ENCODE measurements around the gene DPP6. TPM values are rescaled to one million over a fixed set of nuclear protein-coding genes. Genes with fewer than 3 reads are reported as not detected.
A peak's percentile ranks its signal among the peaks of the same experiment; 100 is the strongest.

DPP6 gene
- polyA plus RNA-seq, 3 donors, result 45.7 to 58.6 (median 46.8) TPM

DNA sequence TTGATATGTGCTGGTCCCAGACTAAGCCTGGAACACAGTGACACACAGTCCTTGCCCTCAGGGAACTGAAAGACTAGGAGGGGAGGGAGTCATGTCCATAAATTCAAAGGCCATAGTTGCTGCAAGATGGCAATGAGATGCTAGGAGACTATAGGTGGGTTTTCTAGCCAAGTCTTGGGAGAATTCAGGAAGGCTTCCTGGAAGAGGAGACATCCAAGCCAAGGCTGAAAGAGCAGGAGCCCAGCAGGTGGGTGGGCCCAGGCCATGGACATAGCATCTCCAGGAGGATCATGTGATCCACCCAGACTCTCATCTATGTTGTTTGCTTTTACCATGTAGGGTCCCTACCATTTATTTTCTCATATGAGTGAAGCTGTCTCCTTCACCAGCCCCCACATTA, 335.1 kb downstream of the DPP6 start:
- DNase-seq (ENCODE audit: low read depth in 3 of 3, low spot score in 2 of 3), result no peak

DNA sequence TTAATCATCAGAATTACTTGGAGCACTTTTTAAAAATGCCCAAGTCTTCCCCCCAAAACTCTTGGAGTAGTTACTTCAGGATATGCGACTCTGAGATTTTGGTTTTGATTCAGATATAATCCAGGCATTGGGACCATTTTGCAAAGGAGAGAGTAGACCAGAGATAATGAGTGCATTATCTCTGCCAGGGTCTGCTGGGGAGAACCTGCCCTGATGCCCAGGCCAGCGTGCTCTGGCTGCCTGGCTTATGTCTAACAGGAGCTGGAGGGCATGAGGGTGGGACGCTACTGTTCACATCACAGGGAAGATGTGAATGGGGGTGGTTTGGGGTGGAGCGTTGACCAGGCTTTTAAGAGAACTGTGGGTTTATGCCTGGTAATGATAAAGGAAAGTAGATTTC, 336.2 kb downstream of the DPP6 start:
- DNase-seq (ENCODE audit: low read depth in 3 of 3, low spot score in 2 of 3), result no peak

DNA sequence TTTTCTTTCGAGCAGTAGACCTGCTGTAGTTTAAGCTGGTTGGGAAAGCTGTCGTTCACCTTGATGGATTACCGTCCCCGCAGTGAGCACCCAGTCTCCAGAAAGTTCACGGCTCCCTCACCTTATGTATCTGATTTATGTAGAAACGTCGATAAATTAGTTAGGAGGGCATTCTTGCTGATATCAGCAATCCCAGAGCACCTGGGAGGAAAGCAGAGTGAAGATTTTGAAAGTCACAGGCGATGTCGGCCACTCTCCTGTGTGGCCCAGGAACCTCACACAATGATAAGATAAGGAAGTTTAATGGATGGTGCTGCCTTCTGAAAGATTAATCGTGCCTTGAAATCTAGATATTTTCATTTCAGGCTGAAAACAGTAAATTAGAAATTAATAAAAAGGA, 336.8 kb downstream of the DPP6 start:
- DNase-seq (ENCODE audit: low read depth in 3 of 3, low spot score in 2 of 3), result no peak

DNA sequence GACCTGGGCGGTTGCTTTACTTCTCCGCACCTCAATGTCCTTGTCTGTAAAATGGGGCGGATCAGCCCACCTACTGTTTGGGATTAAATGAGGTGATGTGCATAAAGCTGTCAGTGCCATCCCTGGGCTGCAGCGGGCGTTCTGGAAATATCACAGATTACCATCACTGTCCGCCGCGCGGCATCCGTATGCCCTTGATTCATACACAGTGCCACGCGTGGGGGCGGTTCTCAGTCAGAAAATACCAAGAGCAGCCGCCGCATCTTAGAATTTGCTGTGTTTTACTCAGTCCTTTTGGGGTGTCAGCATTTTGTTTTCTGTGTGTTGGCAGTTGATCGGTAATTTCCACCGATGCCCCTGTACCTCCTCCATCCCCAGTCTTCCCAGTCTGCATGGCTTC, 338.8 kb downstream of the DPP6 start:
- DNase-seq (ENCODE audit: low read depth in 3 of 3, low spot score in 2 of 3), result no peak

DNA sequence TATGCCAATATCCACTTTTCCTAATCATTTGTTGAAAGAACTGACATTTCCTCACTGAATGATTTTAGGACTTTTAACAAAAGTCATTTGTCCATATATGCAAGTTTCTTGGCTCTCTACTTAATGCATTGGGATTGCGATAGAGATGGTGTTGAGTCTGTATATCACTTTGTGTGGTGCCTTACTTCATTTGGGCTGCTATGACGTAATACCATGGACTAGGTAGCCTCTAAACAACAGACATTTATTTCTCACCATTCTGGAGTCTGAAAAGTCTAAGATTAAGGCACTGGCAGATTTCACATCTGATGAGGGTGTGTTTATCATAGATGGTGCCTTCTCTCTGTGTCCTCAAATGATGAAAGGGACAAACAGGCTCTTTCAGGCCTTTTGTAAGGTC, 342.6 kb downstream of the DPP6 start:
- no peak for DNase-seq (ENCODE audit: low read depth in 3 of 3, low spot score in 2 of 3)

DNA sequence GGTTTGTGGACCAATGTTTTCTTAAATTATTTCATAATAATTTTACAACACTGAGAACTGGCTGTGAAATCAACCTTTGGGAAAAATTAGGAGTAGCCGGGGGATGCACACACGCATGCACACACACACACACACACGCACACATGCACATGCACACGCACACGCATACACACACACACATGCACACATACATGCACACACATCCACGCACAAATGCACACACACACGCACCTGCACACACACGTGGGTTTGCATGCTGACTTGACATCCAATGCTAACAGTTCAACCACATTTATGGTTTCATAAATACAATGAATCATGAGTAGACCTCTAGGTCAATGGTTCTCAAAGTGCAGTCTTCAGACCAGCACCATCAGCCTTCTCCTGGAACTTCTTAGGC, 354.1 kb downstream of the DPP6 start:
- no peak for DNase-seq (ENCODE audit: low read depth in 3 of 3, low spot score in 2 of 3)

DNA sequence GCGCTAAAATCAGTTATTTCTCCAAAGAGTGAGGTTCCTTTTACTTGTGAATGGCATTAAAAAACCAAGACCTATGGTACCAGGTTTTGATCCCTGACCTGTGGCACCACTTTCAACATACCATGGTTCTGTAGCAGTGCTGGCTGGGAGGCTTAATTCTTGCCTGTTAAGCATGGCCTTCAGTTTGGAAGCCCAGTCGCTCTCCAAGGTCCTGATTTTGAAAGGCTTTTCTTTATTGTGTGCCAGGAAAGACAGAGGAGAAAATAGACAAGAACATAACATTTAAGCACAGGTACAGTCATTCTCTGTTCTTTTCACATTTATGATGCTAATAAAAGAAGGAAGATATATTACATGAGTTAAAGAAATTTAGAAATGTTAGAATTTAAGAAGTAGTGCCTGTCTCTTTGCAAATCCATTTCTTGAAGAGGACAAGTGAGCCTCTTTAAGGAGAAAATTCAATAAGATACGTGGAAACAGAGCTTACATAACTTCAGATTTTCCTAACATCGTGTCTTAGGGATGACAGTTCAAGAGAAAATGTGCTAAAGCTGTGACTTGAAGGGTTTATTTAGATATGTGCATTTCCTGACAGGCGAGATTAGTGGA, 357.6 kb downstream of the DPP6 start:
- DNase-seq (ENCODE audit: low read depth in 3 of 3, low spot score in 2 of 3), result peak in 1 of 3 donors; percentile 65

DNA sequence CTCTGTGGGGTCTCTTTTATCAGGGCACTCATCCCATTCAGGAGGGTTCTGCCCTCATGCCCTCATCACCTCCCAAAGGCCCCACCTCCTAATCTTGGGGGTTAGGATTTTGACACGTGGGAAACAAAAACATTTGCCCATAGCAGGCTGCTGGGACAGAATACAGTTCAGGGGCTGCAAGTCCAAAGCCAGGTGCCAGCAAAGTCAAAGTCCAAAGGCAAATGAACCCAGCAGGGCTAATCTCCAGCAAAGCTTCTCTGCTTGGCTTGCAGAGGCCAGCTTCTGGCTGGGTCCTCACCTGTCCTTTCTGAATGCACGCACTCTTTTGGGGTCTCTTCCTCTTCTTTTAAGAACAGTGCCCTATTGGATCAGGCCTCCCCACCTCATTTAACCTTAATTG, 359.9 kb downstream of the DPP6 start:
- no peak for DNase-seq (ENCODE audit: low read depth in 3 of 3, low spot score in 2 of 3)

DNA sequence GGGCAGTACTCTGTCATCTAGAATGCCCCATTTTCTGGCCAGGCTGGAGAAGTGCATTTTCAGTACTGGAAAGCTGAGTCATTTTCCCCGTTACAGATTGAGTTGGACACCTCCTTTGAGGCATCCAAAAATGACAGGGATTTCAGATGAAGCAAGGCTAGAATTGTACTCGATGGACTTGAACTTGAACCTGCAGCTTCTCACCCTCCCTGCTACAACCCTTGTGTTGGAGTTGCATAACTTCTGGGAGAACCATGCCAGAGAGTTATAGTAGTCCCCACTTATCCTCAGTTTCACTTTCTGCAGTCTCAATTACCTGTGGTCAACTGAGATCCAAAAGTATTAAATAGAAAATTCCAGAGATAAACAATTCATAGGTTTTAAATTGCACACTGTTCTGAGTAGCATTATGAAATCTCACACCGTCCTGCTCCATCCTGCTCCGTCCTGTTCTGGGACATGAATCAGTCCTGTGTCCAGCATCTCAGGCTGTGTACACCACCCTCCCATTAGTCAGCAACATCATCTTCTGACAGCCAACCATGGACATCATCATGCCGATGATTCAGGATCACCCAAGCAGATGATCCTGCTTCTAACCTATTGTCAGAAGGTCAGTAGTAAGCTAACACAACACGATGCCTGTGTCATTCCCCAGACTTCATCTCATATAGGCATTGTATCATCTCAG, 363.7 kb downstream of the DPP6 start:
- no peak for DNase-seq (ENCODE audit: low read depth in 3 of 3, low spot score in 2 of 3)

DNA sequence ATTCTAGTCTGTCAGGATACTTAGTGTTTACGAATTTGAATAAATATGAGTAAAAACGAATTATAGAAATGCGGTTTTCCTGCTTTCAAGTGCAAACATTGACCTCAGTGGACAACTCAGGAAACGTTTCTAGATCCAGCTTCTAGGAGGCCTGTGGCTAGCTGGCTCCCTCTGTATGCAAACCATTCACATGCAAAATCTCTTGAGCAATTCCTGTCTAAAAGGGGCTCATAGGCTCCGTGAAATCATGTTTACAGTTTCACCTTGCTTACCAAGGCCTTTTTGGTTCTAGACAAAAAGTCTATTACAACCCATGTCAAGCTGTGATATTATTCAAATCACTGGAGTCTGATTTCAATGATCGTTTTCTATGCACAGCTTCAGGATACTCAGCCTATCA, 364.5 kb downstream of the DPP6 start:
- no peak for DNase-seq (ENCODE audit: low read depth in 3 of 3, low spot score in 2 of 3)

DNA sequence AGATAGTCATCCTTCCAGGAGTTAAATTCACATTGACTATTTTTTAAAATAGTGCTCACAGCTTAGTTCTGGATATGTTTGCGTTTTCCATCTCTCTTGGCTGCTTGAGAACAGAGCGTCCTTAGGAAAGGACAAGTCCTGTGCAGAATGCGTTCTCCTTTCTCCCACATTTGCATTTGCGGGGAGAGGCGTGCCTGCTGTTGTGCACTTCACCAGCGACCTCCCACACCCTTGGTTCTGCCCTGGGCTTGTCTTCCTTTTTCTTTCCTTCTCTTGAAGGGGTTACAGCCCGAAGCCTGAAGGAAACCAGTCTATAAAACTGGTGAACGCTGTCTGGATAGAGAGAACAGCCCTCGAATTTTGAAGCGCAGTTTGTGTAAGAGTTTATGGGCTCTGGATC, 367.1 kb downstream of the DPP6 start:
- DNase-seq (ENCODE audit: low read depth in 3 of 3, low spot score in 2 of 3), result no peak

DNA sequence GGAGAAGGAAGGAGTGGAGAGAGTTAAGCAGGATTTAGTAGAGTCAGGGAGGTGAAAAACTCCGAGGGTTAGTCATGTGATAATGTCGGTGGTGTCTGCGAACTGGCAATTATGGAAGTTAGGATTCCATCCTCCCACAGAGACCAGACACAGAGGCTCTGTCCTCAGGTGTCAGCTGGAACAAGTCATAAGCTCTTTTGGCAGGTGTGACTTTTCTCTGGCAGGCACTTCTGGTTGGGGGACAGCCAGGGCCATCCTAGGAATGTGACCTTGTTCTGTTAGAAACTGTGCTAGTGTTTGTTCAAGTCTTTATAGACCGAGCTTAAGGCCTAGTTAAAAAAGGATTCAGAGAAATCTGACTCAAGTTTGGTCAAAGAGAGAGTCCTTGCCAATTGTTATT, 371.0 kb downstream of the DPP6 start:
- no peak for DNase-seq (ENCODE audit: low read depth in 3 of 3, low spot score in 2 of 3)

DNA sequence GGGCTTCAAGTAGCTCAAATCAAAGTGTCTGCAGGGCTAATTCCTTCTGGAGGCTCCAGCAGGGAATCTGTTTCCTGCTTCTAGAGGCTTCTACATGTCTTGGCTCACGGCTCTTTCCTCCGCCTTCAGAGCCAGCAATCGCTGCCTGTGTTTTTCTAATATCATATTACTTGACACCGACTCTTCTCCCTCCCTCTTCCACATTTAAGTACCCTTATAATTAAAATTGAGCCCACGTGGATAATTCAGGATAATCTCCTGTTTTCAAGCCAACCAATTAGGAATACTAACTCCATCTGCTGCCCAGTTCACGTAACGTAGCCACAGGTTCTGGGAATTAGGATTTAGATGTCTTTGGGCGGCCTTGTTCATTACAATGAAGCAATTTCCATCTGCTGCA, 372.2 kb downstream of the DPP6 start:
- DNase-seq (ENCODE audit: low read depth in 3 of 3, low spot score in 2 of 3), result no peak

DNA sequence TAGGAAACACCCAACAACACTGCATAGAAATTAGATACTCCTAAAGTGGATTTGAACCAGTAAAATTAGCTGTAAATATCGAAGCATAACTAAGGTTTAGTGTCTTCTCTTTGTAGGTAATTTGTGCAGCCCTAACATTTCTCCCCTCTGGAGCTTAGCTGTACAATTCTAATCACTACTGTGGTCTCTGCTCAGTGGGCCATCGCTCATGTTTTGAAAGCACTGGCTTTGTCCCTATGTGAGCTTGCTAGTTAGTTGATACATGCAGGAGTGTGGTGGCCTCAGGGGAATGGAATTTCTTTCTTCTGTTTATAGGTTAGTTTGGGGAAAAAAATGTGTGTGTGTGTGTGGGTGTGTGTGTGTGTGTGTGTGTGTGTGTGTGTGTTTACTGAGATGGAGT, 373.1 kb downstream of the DPP6 start:
- DNase-seq (ENCODE audit: low read depth in 3 of 3, low spot score in 2 of 3), result no peak

DNA sequence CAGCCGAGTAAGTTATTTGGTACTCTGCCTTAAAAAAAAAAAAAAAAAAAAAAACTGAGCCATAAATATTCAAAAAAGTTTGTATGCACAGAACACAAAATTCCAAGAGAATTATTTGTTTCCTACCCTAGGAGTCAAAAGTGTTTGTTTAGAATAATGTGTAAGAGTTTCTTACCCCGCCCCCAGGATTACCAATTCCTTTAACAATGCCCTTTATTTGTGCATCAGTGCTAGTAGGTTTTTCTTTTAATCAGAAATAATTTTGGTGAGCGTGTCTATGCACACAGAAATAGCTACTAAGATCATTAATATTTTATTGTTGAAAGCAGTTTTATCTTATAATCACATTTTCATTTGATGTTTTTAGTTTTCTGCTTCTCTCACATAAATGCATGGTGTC, 374.6 kb downstream of the DPP6 start:
- DNase-seq (ENCODE audit: low read depth in 3 of 3, low spot score in 2 of 3), result no peak

DNA sequence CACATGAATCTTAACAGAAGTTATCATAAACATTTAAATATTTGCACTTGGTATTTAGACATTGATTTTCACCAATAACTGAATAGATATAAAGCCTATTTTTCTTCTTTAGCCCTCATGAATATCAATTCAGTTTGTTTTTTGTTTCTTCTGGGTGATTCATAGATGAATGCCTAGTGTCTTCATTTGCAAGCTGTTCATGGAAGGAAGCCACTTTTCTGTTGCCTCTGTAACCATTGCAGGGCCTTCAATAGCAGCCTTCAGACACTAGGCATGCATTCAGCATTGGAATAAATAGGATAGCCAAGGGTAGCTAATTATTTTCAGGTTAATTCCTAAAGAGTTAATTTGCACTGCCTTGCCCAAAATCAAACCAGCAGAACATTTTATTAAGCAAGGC, 375.3 kb downstream of the DPP6 start:
- no peak for DNase-seq (ENCODE audit: low read depth in 3 of 3, low spot score in 2 of 3)

DNA sequence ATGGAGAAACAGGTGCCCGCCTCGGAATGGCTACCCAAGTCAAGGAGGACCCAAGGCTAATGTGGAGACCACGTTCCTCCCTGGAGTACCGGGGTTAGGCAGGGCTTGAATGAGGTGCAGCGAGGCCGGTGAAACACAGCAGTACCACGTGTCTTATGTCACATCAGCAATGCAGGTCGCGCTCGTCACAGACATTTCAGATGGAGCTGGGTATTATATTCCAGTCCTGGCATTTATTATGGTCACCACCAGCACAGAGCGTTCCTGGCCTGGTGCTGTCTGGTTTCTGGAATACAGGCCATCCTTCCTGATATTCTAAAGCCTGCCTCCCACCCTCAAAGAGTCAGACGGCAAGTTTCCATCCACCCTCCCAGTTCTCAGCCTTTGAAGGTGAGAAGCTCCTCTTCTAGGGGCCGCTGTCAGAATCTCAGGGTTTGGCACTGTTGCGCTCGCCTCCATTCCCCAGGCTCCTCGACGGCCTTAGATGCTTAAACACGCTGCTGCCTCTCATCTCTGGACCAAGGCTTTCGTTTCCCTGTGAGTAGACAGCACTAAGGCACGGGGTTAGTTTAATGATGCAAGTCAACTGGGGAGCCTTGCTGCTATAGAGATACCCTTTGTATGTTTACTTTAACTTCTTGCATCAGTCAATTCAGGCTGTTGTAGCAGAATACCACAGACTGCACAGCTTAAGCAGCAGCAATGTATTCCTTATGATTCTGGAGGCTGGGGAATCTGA, 377.6 kb downstream of the DPP6 start:
- DNase-seq (ENCODE audit: low read depth in 3 of 3, low spot score in 2 of 3), result no peak

DNA sequence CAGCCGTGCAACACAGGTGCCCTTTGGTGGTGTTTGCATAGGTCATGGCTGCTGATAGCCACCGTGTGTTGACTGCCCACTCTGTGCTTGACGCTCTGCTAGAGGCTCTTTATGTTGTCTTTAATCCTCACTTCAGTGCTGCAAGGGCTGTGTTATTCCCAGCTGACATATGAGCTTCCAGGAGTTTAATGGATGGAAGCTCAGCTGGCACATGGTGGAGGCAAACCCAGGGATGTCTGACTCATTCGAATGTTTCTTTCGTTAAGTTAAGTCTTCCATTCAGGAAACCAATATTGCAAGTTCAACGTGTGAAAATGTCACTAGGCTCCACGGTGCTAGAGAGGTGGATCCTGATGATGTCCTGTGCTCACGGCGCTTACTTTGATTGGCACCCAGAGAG, 378.4 kb downstream of the DPP6 start:
- DNase-seq (ENCODE audit: low read depth in 3 of 3, low spot score in 2 of 3), result no peak

DNA sequence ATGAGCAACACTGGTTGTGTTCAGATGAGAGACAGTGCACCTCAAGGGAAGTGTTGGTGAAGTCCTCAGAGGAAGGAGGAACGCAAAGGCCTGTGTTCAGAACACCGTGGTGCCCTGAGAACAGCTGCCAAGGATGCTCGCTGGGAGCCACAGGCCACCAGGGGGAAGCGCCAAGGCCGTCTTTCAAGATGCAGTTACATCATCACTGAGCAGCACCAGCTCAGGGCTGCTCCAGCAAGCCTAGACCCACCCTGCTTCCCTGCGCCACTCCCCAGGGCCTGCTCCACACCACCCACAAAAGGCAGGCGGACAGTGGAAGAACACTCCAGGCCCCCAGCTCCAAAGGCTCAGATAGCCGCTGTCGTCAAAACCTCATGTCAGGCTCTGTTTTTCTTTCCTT, 378.8 kb downstream of the DPP6 start:
- DNase-seq (ENCODE audit: low read depth in 3 of 3, low spot score in 2 of 3), result no peak

DNA sequence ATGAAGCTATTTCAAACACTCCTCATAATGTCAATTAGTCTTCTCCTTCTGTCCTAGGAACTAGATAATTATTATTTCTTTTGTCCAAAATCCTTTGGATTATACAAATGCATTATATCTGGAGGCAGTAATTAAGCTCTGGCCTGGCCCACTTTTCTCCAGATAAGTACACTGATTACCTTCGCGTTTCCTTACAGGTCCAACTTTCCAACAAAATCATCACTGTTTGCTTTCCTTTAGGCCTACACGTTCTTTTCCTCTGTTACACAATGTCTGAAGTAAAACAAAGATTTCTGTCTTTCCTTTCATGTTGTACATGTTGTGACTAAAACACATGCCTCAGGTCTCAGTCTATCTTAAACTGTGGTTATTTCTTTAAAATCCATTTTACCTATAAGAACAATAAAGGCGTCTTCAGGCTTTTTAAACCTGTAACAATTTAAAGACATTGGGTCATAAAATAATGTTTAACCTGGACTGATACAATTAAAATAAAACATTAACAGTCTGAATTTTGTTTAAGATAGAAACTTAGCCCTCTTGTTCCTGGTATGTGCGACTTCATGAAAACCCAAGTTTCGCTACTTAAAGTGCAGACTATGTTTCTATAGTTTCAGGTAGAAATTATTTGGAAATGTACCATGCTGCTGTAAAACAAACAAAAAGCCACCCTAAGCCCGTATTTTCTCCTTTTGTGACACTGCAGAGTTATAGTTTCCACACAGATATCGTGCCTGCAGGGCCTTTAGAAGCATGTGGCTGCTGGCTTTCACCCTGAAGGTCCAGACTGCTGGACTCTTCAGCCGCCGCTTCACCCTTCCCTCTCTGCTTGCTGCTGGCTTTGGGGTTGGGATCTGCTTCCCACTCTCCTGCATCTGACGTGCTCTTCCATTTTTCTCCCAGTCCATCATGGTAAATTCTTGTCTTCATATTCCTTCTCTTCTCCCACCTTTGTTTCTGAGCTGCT, 381.7 kb downstream of the DPP6 start:
- DNase-seq (ENCODE audit: low read depth in 3 of 3, low spot score in 2 of 3), result no peak

DNA sequence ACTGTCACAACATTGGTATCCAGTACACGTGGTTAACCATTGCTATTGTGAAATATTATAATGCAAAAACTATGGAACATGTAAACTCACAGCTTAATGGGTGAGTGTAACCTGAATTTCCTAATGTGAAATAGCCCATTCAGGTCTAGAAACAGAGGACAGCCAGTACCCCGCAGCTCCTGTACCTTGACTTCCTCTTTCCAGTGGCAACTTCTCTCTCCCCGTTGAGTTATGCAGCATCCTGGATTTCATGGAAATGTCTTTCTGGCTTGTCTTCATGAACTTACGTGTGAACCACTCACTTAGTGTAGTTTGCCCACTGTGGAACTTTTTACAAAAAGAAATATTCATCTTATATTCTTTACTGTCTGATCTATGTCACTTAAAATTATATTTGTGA, 384.4 kb downstream of the DPP6 start:
- DNase-seq (ENCODE audit: low read depth in 3 of 3, low spot score in 2 of 3), result no peak

Data from right renal cortex interstitium (tissue), 3 donors.